Hepatocyte (in vitro differentiated cells): ENCODE data around the gene IRX4. TPM values are rescaled to one million over a fixed set of nuclear protein-coding genes. Genes with fewer than 3 reads are reported as not detected.
"Not testable (repeated sequence)": the region's sequence is repeated elsewhere in the genome, so short reads cannot be mapped to it uniquely, and the experiment has no call there.

ENCODE experiments used
- DNase-seq: peaks from one replicate; pipeline ENCODE4 v3.0.0-alpha.2; 2016; ENCODE audit warnings: low spot score
- H2AFZ ChIP-seq: fragments of 200-600 bp; sonication (generic); 2 replicates; pipeline ENCODE4 v1.6.0; 2016; ENCODE audit warnings: antibody characterized with exemption, mild to moderate bottlenecking
- H3K27ac ChIP-seq: fragments of 200-600 bp; sonication (generic); 2 replicates; pipeline ENCODE4 v1.5.1; 2016; ENCODE audit warnings: mild to moderate bottlenecking
- H3K27me3 ChIP-seq: fragments of 200-600 bp; sonication (generic); 2 replicates; pipeline ENCODE4 v1.6.1; 2016
- H3K36me3 ChIP-seq: fragments of 200-600 bp; sonication (generic); replicated peaks from 2 replicates; pipeline ENCODE4 v1.5.1; 2016; ENCODE audit warnings: low read depth; ENCODE audit not compliant: insufficient read depth
- H3K4me1 ChIP-seq: fragments of 200-600 bp; sonication (generic); 2 replicates; pipeline ENCODE4 v1.5.1; 2016; ENCODE audit warnings: mild to moderate bottlenecking, moderate library complexity; ENCODE audit not compliant: insufficient read depth
- H3K4me2 ChIP-seq: fragments of 200-600 bp; sonication (generic); 2 replicates; pipeline ENCODE4 v1.6.0; 2016
- H3K4me3 ChIP-seq: fragments of 200-600 bp; sonication (generic); 2 replicates; pipeline ENCODE4 v1.5.1; 2016; ENCODE audit warnings: mild to moderate bottlenecking
- H3K79me2 ChIP-seq: fragments of 200-600 bp; sonication (generic); 2 replicates; pipeline ENCODE4 v1.6.0; 2017; ENCODE audit warnings: mild to moderate bottlenecking
- H3K9me2 ChIP-seq: fragments of 200-600 bp; sonication (generic); replicated peaks from 2 replicates; pipeline ENCODE4 v1.6.0; 2017; ENCODE audit warnings: mild to moderate bottlenecking; ENCODE audit not compliant: insufficient read depth
- H3K9me3 ChIP-seq: fragments of 200-600 bp; sonication (generic); 2 replicates; pipeline ENCODE4 v1.5.1; 2016; ENCODE audit warnings: low read depth, mild to moderate bottlenecking
- H4K20me1 ChIP-seq: fragments of 200-600 bp; sonication (generic); 2 replicates; pipeline ENCODE4 v1.6.0; 2016; ENCODE audit warnings: mild to moderate bottlenecking; ENCODE audit not compliant: insufficient read depth, poor library complexity, severe bottlenecking
- CTCF ChIP-seq: fragments of 200-600 bp; sonication (generic); IDR thresholded peaks from 2 replicates; pipeline ENCODE4 v1.5.1; 2016; ENCODE audit warnings: antibody characterized with exemption, mild to moderate bottlenecking; ENCODE audit not compliant: poor library complexity
- EZH2 ChIP-seq: fragments of 200-600 bp; sonication (generic); IDR thresholded peaks from 2 replicates; pipeline ENCODE4 v1.6.1; 2016; ENCODE audit warnings: antibody characterized with exemption, mild to moderate bottlenecking, borderline replicate concordance
- EZH2phosphoT487 ChIP-seq: fragments of 200-600 bp; sonication (generic); IDR thresholded peaks from one replicate; pipeline ENCODE4 v1.6.1; 2018; ENCODE audit warnings: antibody characterized with exemption, mild to moderate bottlenecking, low read depth, moderate library complexity; ENCODE audit not compliant: unreplicated experiment, severe bottlenecking
- WGBS: methylation state at CpG from one replicate; pipeline ENCODE4 v1.1.6; 2016; ENCODE audit warnings: low lambda C conversion rate; ENCODE audit errors: missing lambda C conversion rate; 5-methylcytosine and 5-hydroxymethylcytosine counted together
- polyA plus RNA-seq: library from polyadenylated mRNA; unstranded; fragments of >200 nt; fragmentation: Nextera tagmentation; extraction: Ambion mirVana; gene quantifications from 2 replicates; pipeline ENCODE4 v1.2.1, GENCODE V29; 2016
- total RNA-seq: library from RNA; depleted of rRNA; stranded (reverse); fragments of >200 nt; gene quantifications from 2 replicates; pipeline ENCODE4 v1.2.3, GENCODE V29; 2014

The IRX4 gene
- total and polyA plus RNA-seq, 2 experiments from 2014 or later: not detected

GRCh38 chr5:1846583-1846982 is 36.1 kb downstream of the IRX4 start:
- H3K79me2 ChIP-seq: no peaks in the 10 kb centered on the region
- DNase-seq: no peak
- H3K9me2 ChIP-seq: no peaks in the 10 kb centered on the region
- no peak overlapping the region for H3K4me2 ChIP-seq
- peaks cover 4% of the 10 kb centered on the region for H3K4me1 ChIP-seq
- H3K27me3 ChIP-seq: peaks cover 41% of the 10 kb centered on the region
- no peak overlapping the region for H3K4me3 ChIP-seq
- H4K20me1 ChIP-seq: no peaks in the 10 kb centered on the region
- no peaks in the 10 kb centered on the region for H3K36me3 ChIP-seq
- WGBS: 96% methylated on average over 12 of the region's 13 CpGs
- H2AFZ ChIP-seq: no peak overlapping the region
- no peak for TF ChIP-seq EZH2
- no peak for TF ChIP-seq EZH2phosphoT487
- no peak for TF ChIP-seq CTCF
- no peak overlapping the region for H3K27ac ChIP-seq
- H3K9me3 ChIP-seq: no peaks in the 10 kb centered on the region

- Histone ChIP-seq H3K4me2 (no peak overlapping the region), H3K4me1 (no peaks in the 10 kb centered on the region), H3K27ac (no peak overlapping the region), H3K79me2 (no peaks in the 10 kb centered on the region), H3K36me3 (no peaks in the 10 kb centered on the region), H3K9me2 (no peaks in the 10 kb centered on the region), H3K9me3 (no peaks in the 10 kb centered on the region), H2AFZ (no peak overlapping the region), H3K4me3 (no peak overlapping the region), H4K20me1 (no peaks in the 10 kb centered on the region), H3K27me3 (peaks cover 36% of the 10 kb centered on the region)
- TF ChIP-seq CTCF: no peak
- no peak for TF ChIP-seq EZH2
- TF ChIP-seq EZH2phosphoT487: no peak
- 94% methylated on average over 1 of the region's 1 CpG for WGBS
- DNase-seq: no peak
Measured at GRCh38 chr5:1845696-1846095, 37.0 kb downstream of the IRX4 start.

GRCh38 chr5:1844708-1845436 is 37.9 kb downstream of the IRX4 start:
- H3K79me2 ChIP-seq: no peaks in the 10 kb centered on the region
- no peaks in the 10 kb centered on the region for H4K20me1 ChIP-seq
- no peak overlapping the region for H2AFZ ChIP-seq
- H3K9me3 ChIP-seq: no peaks in the 10 kb centered on the region
- DNase-seq: no peak
- no peaks in the 10 kb centered on the region for H3K4me1 ChIP-seq
- H3K4me2 ChIP-seq: no peak overlapping the region
- TF ChIP-seq EZH2 (no peak), EZH2phosphoT487 (no peak), CTCF (no peak)
- H3K27me3 ChIP-seq: peaks cover 28% of the 10 kb centered on the region
- 97% methylated on average over 5 of the region's 5 CpGs for WGBS
- no peak overlapping the region for H3K4me3 ChIP-seq
- H3K27ac ChIP-seq: no peak overlapping the region
- no peaks in the 10 kb centered on the region for H3K36me3 ChIP-seq
- no peaks in the 10 kb centered on the region for H3K9me2 ChIP-seq

GRCh38 chr5:1843761-1844160 is 39.0 kb downstream of the IRX4 start:
- not testable (repeated sequence) for H3K4me1 ChIP-seq, H3K9me2 ChIP-seq, H3K79me2 ChIP-seq, DNase-seq, H3K9me3 ChIP-seq, H3K27ac ChIP-seq, H3K4me2 ChIP-seq, H4K20me1 ChIP-seq, H3K36me3 ChIP-seq, H2AFZ ChIP-seq, H3K4me3 ChIP-seq
- WGBS: 88% methylated on average over 10 of the region's 10 CpGs
- peaks cover 18% of the 10 kb centered on the region for H3K27me3 ChIP-seq
